HEK293 (cell line): ENCODE data around the gene AIF1.

Source experiments
- GLI4 ChIP-seq: fragments of 450-650 bp; formaldehyde crosslinking; IDR thresholded peaks from 2 replicates; pipeline ENCODE4 v1.5.1; 2016; ENCODE audit warnings: missing biosample characterization, missing genetic modification characterization
- HOXD13 ChIP-seq: sonication (generic); formaldehyde crosslinking; IDR thresholded peaks from 2 replicates; pipeline ENCODE4 v1.8.0; 2022; ENCODE audit warnings: missing genetic modification reagents, borderline replicate concordance
- IKZF3 ChIP-seq: fragments of 450-650 bp; IDR thresholded peaks from 2 replicates; pipeline ENCODE4 v1.5.0; 2018; ENCODE audit warnings: missing biosample characterization, mild to moderate bottlenecking, missing genetic modification characterization, moderate library complexity
- KLF16 ChIP-seq: fragments of 450-650 bp; formaldehyde crosslinking; IDR thresholded peaks from 2 replicates; pipeline ENCODE4 v1.5.1; 2017; ENCODE audit warnings: missing biosample characterization, missing genetic modification characterization
- OVOL3 ChIP-seq: fragments of 450-650 bp; formaldehyde crosslinking; IDR thresholded peaks from 2 replicates; pipeline ENCODE4 v1.5.1; 2016; ENCODE audit warnings: missing biosample characterization, missing genetic modification characterization
- SP3 ChIP-seq: fragments of 450-650 bp; formaldehyde crosslinking; IDR thresholded peaks from 2 replicates; pipeline ENCODE4 v1.5.1; 2016; ENCODE audit warnings: missing biosample characterization, missing genetic modification characterization
- SP7 ChIP-seq: fragments of 450-650 bp; formaldehyde crosslinking; IDR thresholded peaks from 2 replicates; pipeline ENCODE4 v1.5.1; 2016; ENCODE audit warnings: missing biosample characterization, missing genetic modification characterization
- TRIM28 ChIP-seq: IDR thresholded peaks from 2 replicates; pipeline ENCODE4 v1.6.1; 2011; ENCODE audit warnings: low read length, control low read depth, borderline replicate concordance
- ZBTB6 ChIP-seq: fragments of 450-650 bp; formaldehyde crosslinking; IDR thresholded peaks from 2 replicates; pipeline ENCODE4 v1.5.1; 2017; ENCODE audit warnings: missing biosample characterization, missing genetic modification characterization
- ZBTB8A ChIP-seq: fragments of 450-650 bp; formaldehyde crosslinking; IDR thresholded peaks from 2 replicates; pipeline ENCODE4 v1.5.1; 2016; ENCODE audit warnings: missing biosample characterization, missing genetic modification characterization
- ZEB2 ChIP-seq: fragments of 450-650 bp; formaldehyde crosslinking; IDR thresholded peaks from 2 replicates; pipeline ENCODE4 v1.5.1; 2016; ENCODE audit warnings: missing biosample characterization, missing genetic modification characterization
- ZNF10 ChIP-seq: fragments of 450-650 bp; formaldehyde crosslinking; IDR thresholded peaks from 2 replicates; pipeline ENCODE4 v1.5.1; 2017; ENCODE audit warnings: missing biosample characterization, missing genetic modification characterization
- ZNF132 ChIP-seq: fragments of 450-650 bp; formaldehyde crosslinking; IDR thresholded peaks from 2 replicates; pipeline ENCODE4 v1.5.1; 2017; ENCODE audit warnings: missing biosample characterization, missing genetic modification characterization, borderline replicate concordance
- ZNF155 ChIP-seq: fragments of 450-650 bp; formaldehyde crosslinking; IDR thresholded peaks from 2 replicates; pipeline ENCODE4 v1.5.1; 2016; ENCODE audit warnings: missing biosample characterization, missing genetic modification characterization
- ZNF157 ChIP-seq: fragments of 450-650 bp; formaldehyde crosslinking; IDR thresholded peaks from 2 replicates; pipeline ENCODE4 v1.5.1; 2016; ENCODE audit warnings: missing biosample characterization, missing genetic modification characterization
- ZNF175 ChIP-seq: fragments of 450-650 bp; formaldehyde crosslinking; IDR thresholded peaks from 2 replicates; pipeline ENCODE4 v1.5.1; 2016; ENCODE audit warnings: missing biosample characterization, missing genetic modification characterization
- ZNF18 ChIP-seq: fragments of 450-650 bp; formaldehyde crosslinking; IDR thresholded peaks from 2 replicates; pipeline ENCODE4 v1.5.1; 2016; ENCODE audit warnings: missing biosample characterization, missing genetic modification characterization
- ZNF221 ChIP-seq: fragments of 450-650 bp; formaldehyde crosslinking; IDR thresholded peaks from 2 replicates; pipeline ENCODE4 v1.5.1; 2017; ENCODE audit warnings: missing biosample characterization, missing genetic modification characterization, borderline replicate concordance
- ZNF223 ChIP-seq: fragments of 450-650 bp; formaldehyde crosslinking; IDR thresholded peaks from 2 replicates; pipeline ENCODE4 v1.5.1; 2016; ENCODE audit warnings: missing biosample characterization, missing genetic modification characterization
- ZNF433 ChIP-seq: fragments of 450-650 bp; formaldehyde crosslinking; IDR thresholded peaks from 2 replicates; pipeline ENCODE4 v1.5.1; 2016; ENCODE audit warnings: missing biosample characterization, missing genetic modification characterization, low read depth
- ZNF501 ChIP-seq: fragments of 450-650 bp; formaldehyde crosslinking; IDR thresholded peaks from 2 replicates; pipeline ENCODE4 v1.5.1; 2016; ENCODE audit warnings: missing biosample characterization, missing genetic modification characterization
- ZNF558 ChIP-seq: fragments of 450-650 bp; formaldehyde crosslinking; IDR thresholded peaks from 2 replicates; pipeline ENCODE4 v1.5.1; 2016; ENCODE audit warnings: missing biosample characterization, missing genetic modification characterization
- ZNF571 ChIP-seq: fragments of 450-650 bp; formaldehyde crosslinking; IDR thresholded peaks from 2 replicates; pipeline ENCODE4 v1.5.0; 2017; ENCODE audit warnings: missing biosample characterization, missing genetic modification characterization
- ZNF600 ChIP-seq: fragments of 450-650 bp; formaldehyde crosslinking; IDR thresholded peaks from 2 replicates; pipeline ENCODE4 v1.5.1; 2016; ENCODE audit warnings: missing biosample characterization, missing genetic modification characterization
- ZNF624 ChIP-seq: fragments of 450-650 bp; formaldehyde crosslinking; IDR thresholded peaks from 2 replicates; pipeline ENCODE4 v1.5.1; 2017; ENCODE audit warnings: missing biosample characterization, missing genetic modification characterization
- ZNF629 ChIP-seq: fragments of 450-650 bp; formaldehyde crosslinking; IDR thresholded peaks from 2 replicates; pipeline ENCODE4 v1.5.1; 2017; ENCODE audit warnings: missing biosample characterization, missing genetic modification characterization
- ZNF664 ChIP-seq: fragments of 450-650 bp; formaldehyde crosslinking; IDR thresholded peaks from 2 replicates; pipeline ENCODE4 v1.5.1; 2016; ENCODE audit warnings: missing biosample characterization, missing genetic modification characterization
- ZNF777 ChIP-seq: fragments of 450-650 bp; formaldehyde crosslinking; IDR thresholded peaks from 2 replicates; pipeline ENCODE4 v1.5.1; 2017; ENCODE audit warnings: missing biosample characterization, missing genetic modification characterization, borderline replicate concordance
- ZNF830 ChIP-seq: fragments of 450-650 bp; IDR thresholded peaks from 2 replicates; pipeline ENCODE4 v1.5.0; 2018; ENCODE audit warnings: missing biosample characterization, missing genetic modification characterization, low read depth, mild to moderate bottlenecking, moderate library complexity
- ZXDB ChIP-seq: fragments of 450-650 bp; formaldehyde crosslinking; IDR thresholded peaks from 2 replicates; pipeline ENCODE4 v1.5.1; 2016; ENCODE audit warnings: missing biosample characterization, missing genetic modification characterization
- TF ChIP-seq, protein P1 (sequence below): fragments of 450-650 bp; formaldehyde crosslinking; IDR thresholded peaks from 2 replicates; pipeline ENCODE4 v1.5.1; 2016; ENCODE audit warnings: missing biosample characterization, missing genetic modification characterization, borderline replicate concordance
- TF ChIP-seq, protein P2 (sequence below): fragments of 450-650 bp; formaldehyde crosslinking; IDR thresholded peaks from 2 replicates; pipeline ENCODE4 v1.5.1; 2016; ENCODE audit warnings: missing biosample characterization, missing genetic modification characterization
- TF ChIP-seq, protein P3 (sequence below): fragments of 450-650 bp; formaldehyde crosslinking; IDR thresholded peaks from 2 replicates; pipeline ENCODE4 v1.5.1; 2016; ENCODE audit warnings: missing biosample characterization, missing genetic modification characterization

Gene AIF1

GRCh38 chr6:31620586-31621319 is 5.7 kb downstream of the AIF1 start, which contains the start of gene PRRC2A (continued):
- TF ChIP-seq, protein P1, sequence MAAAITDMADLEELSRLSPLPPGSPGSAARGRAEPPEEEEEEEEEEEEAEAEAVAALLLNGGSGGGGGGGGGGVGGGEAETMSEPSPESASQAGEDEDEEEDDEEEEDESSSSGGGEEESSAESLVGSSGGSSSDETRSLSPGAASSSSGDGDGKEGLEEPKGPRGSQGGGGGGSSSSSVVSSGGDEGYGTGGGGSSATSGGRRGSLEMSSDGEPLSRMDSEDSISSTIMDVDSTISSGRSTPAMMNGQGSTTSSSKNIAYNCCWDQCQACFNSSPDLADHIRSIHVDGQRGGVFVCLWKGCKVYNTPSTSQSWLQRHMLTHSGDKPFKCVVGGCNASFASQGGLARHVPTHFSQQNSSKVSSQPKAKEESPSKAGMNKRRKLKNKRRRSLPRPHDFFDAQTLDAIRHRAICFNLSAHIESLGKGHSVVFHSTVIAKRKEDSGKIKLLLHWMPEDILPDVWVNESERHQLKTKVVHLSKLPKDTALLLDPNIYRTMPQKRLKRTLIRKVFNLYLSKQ (tag by site-specific recombination): no peak
- no peak; the same call in 1 of the 2 replicates for TF ChIP-seq ZNF629 (tag by site-specific recombination)
- peak; percentile 68; the same call in 1 of the 2 replicates for TF ChIP-seq SP7 (tag by site-specific recombination)
- peak; percentile 87 for TF ChIP-seq ZXDB (tag by site-specific recombination)
- 0 out of 2 replicates have a peak, but pooled peaks have one; percentile 12 for TF ChIP-seq IKZF3 (tag by site-specific recombination)
- TF ChIP-seq ZEB2 (tag by site-specific recombination): peak; percentile 87
- peak; percentile 79 for TF ChIP-seq ZNF600 (tag by site-specific recombination)
- peak; percentile 92 for TF ChIP-seq KLF16 (tag by site-specific recombination)
- TF ChIP-seq ZNF664 (tag by site-specific recombination): no peak
- TF ChIP-seq ZNF223: peak; percentile 27; the same call in 1 of the 2 replicates
- peak; percentile 84 for TF ChIP-seq SP3
- TF ChIP-seq, protein P2, sequence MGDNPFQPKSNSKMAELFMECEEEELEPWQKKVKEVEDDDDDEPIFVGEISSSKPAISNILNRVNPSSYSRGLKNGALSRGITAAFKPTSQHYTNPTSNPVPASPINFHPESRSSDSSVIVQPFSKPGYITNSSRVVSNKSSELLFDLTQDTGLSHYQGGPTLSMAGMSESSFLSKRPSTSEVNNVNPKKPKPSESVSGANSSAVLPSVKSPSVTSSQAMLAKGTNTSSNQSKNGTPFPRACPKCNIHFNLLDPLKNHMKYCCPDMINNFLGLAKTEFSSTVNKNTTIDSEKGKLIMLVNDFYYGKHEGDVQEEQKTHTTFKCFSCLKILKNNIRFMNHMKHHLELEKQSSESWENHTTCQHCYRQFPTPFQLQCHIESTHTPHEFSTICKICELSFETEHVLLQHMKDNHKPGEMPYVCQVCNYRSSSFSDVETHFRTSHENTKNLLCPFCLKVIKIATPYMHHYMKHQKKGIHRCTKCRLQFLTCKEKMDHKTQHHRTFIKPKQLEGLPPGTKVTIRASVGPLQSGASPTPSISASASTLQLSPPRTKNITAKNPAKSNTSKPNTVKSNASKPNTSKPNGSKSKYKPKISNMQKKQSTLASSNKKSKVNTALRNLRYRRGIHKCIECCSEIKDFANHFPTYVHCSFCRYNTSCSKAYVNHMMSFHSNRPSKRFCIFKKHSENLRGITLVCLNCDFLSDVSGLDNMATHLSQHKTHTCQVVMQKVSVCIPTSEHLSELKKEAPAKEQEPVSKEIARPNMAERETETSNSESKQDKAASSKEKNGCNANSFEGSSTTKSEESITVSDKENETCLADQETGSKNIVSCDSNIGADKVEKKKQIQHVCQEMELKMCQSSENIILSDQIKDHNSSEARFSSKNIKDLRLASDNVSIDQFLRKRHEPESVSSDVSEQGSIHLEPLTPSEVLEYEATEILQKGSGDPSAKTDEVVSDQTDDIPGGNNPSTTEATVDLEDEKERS: peak; percentile 89
- TF ChIP-seq ZNF558 (tag by site-specific recombination): no peak
- 0 out of 2 replicates have a peak, but pooled peaks have one; percentile 6 for TF ChIP-seq ZNF157 (tag by site-specific recombination)
- TF ChIP-seq, protein P3, sequence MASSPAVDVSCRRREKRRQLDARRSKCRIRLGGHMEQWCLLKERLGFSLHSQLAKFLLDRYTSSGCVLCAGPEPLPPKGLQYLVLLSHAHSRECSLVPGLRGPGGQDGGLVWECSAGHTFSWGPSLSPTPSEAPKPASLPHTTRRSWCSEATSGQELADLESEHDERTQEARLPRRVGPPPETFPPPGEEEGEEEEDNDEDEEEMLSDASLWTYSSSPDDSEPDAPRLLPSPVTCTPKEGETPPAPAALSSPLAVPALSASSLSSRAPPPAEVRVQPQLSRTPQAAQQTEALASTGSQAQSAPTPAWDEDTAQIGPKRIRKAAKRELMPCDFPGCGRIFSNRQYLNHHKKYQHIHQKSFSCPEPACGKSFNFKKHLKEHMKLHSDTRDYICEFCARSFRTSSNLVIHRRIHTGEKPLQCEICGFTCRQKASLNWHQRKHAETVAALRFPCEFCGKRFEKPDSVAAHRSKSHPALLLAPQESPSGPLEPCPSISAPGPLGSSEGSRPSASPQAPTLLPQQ (tag by site-specific recombination): peak; percentile 94
- TF ChIP-seq ZNF155 (tag by site-specific recombination): no peak
- peak; percentile 94 for TF ChIP-seq ZBTB8A (tag by site-specific recombination)
- peak; percentile 31; the same call in 1 of the 2 replicates for TF ChIP-seq OVOL3 (tag by site-specific recombination)
- no peak for TF ChIP-seq ZNF830 (tag by site-specific recombination)
- no peak for TF ChIP-seq ZNF433 (tag by site-specific recombination)
- TF ChIP-seq ZNF132 (tag by site-specific recombination): no peak
- TF ChIP-seq HOXD13: no peak
- 0 out of 2 replicates have a peak, but pooled peaks have one; percentile 10 for TF ChIP-seq ZNF18 (tag by site-specific recombination)
- peak; percentile 64; the same call in 1 of the 2 replicates for TF ChIP-seq ZNF777 (tag by site-specific recombination)
- TF ChIP-seq ZNF221 (tag by site-specific recombination): no peak
- no peak for TF ChIP-seq ZNF571 (tag by site-specific recombination)
- peak; percentile 81 for TF ChIP-seq ZNF501
- TF ChIP-seq ZBTB6: 0 out of 2 replicates have a peak, but pooled peaks have one; percentile 11
- no peak for TF ChIP-seq TRIM28
- TF ChIP-seq ZNF175: no peak
- TF ChIP-seq GLI4 (tag by site-specific recombination): peak; percentile 90
- TF ChIP-seq ZNF10 (tag by site-specific recombination): peak; percentile 91
- no peak for TF ChIP-seq ZNF624 (tag by site-specific recombination)
